Natural killer cell treated with Interleukin-12 subunit alpha and Interleukin-12 subunit beta and Interleukin-15 and Interleukin-18, amount 100 ng/mL, for 72 hours (primary cell): ENCODE measurements around the gene CCL21. TPM values are rescaled to one million over a fixed set of nuclear protein-coding genes. Genes with fewer than 3 reads are reported as not detected.
"Not testable (repeated sequence)": the region's sequence is repeated elsewhere in the genome, so short reads cannot be mapped to it uniquely, and the experiment has no call there.

ENCODE experiments used
- ATAC-seq, 2 donors: fragments of 150-1000 bp; cut with Tn5 transposase in 1 of 2; sonication (Bioruptor Pico), chemical (Tn5 transposase) in 1 of 2; 2 replicates each; pipeline ENCODE4 v1.10.0; 2021
- DNase-seq: peaks from one replicate; pipeline ENCODE4 v3.0.0; 2022; ENCODE audit warnings: low spot score
- H3K27ac Mint-ChIP-seq, 2 donors: 1 replicate in 1 of 2; 2 replicates in 1 of 2; pipeline ENCODE4 v1.8.0; 2022; ENCODE audit warnings: mixed read lengths in 2 of 2, mild to moderate bottlenecking in 1 of 2, moderate library complexity in 1 of 2
- H3K27me3 Mint-ChIP-seq, 2 donors: 1 replicate in 1 of 2; 2 replicates in 1 of 2; pipeline ENCODE4 v1.8.0; 2022; ENCODE audit warnings: mixed read lengths in 2 of 2
- H3K36me3 Mint-ChIP-seq: one replicate; pipeline ENCODE4 v1.8.0; 2022; ENCODE audit warnings: mixed read lengths
- H3K4me1 Mint-ChIP-seq, 2 donors: 1 replicate in 1 of 2; 2 replicates in 1 of 2; pipeline ENCODE4 v1.8.0; 2022; ENCODE audit warnings: low read depth in 2 of 2, mixed read lengths in 2 of 2, mild to moderate bottlenecking in 1 of 2
- H3K4me3 Mint-ChIP-seq: one replicate; pipeline ENCODE4 v1.8.0; 2022; ENCODE audit warnings: mixed read lengths
- H3K9me3 Mint-ChIP-seq: 2 replicates; pipeline ENCODE4 v1.8.0; 2022; ENCODE audit warnings: mixed read lengths
- total RNA-seq, 2 donors: library from RNA; stranded (reverse); gene quantifications; one replicate each; pipeline ENCODE4 v1.2.3, GENCODE V29; 2022

The CCL21 gene
- not detected for total RNA-seq

GRCh38 chr9:34710023-34710422 lies at the start of gene CCL21:
Gene CCL21, minus strand, starts transcription at chr9:34710136. Its CDS starts 70 bp downstream, at chr9:34710066.
- Mint-ChIP-seq H3K36me3 (no peaks in the 10 kb centered on the region), H3K4me3 (no peak within 1 kb of the TSS), H3K4me1 (no peaks in the 10 kb centered on the region), H3K27me3 (peaks cover 18 to 32% of the 10 kb centered on the region in 2 donors), H3K9me3 (no peaks in the 10 kb centered on the region), H3K27ac (no peak within 1 kb of the TSS)
- no peak for ATAC-seq
- DNase-seq: no peak

GRCh38 chr9:34759432-34760134 lies 49.6 kb upstream of the CCL21 start:
- DNase-seq (no peak), ATAC-seq (no peak)
- Mint-ChIP-seq H3K27ac (no peak overlapping the region), H3K27me3 (peaks cover 23 to 42% of the 10 kb centered on the region in 2 donors), H3K4me3 (no peak overlapping the region), H3K9me3 (no peaks in the 10 kb centered on the region), H3K36me3 (no peaks in the 10 kb centered on the region), H3K4me1 (peaks cover 0 to 2% of the 10 kb centered on the region in 2 donors)

- H3K9me3 Mint-ChIP-seq, H3K27ac Mint-ChIP-seq, H3K4me1 Mint-ChIP-seq, ATAC-seq, DNase-seq, H3K4me3 Mint-ChIP-seq, H3K36me3 Mint-ChIP-seq: not testable (repeated sequence)
- peaks cover 36 to 54% of the 10 kb centered on the region in 2 donors for H3K27me3 Mint-ChIP-seq
Observed at GRCh38 chr9:34750320-34750719, 40.4 kb upstream of the CCL21 start.

GRCh38 chr9:34746526-34746925 lies 36.6 kb upstream of the CCL21 start:
- DNase-seq: no peak
- Mint-ChIP-seq H3K36me3 (no peaks in the 10 kb centered on the region), H3K27ac (no peak overlapping the region), H3K9me3 (no peaks in the 10 kb centered on the region), H3K4me1 (no peaks in the 10 kb centered on the region), H3K27me3 (peaks cover 33 to 42% of the 10 kb centered on the region in 2 donors), H3K4me3 (no peak overlapping the region)
- ATAC-seq: no peak

GRCh38 chr9:34744295-34745221 lies 34.6 kb upstream of the CCL21 start:
- no peaks in the 10 kb centered on the region for H3K4me1 Mint-ChIP-seq
- peaks cover 23 to 24% of the 10 kb centered on the region in 2 donors for H3K27me3 Mint-ChIP-seq
- H3K27ac Mint-ChIP-seq: no peak overlapping the region
- ATAC-seq (no peak), DNase-seq (no peak)
- no peaks in the 10 kb centered on the region for H3K9me3 Mint-ChIP-seq
- H3K36me3 Mint-ChIP-seq: no peaks in the 10 kb centered on the region
- no peak overlapping the region for H3K4me3 Mint-ChIP-seq

GRCh38 chr9:34742710-34743109 lies 32.8 kb upstream of the CCL21 start:
- Mint-ChIP-seq H3K27ac (no peak overlapping the region), H3K4me1 (no peaks in the 10 kb centered on the region), H3K4me3 (no peak overlapping the region), H3K36me3 (no peaks in the 10 kb centered on the region), H3K9me3 (no peaks in the 10 kb centered on the region), H3K27me3 (peaks cover 13 to 23% of the 10 kb centered on the region in 2 donors)
- ATAC-seq (no peak), DNase-seq (no peak)

GRCh38 chr9:34741628-34742027 lies 31.7 kb upstream of the CCL21 start:
- no peak overlapping the region for H3K27ac Mint-ChIP-seq
- ATAC-seq: no peak

GRCh38 chr9:34740176-34740575 lies 30.2 kb upstream of the CCL21 start:
- not testable (repeated sequence) for H3K27ac Mint-ChIP-seq, DNase-seq, H3K36me3 Mint-ChIP-seq, H3K9me3 Mint-ChIP-seq, ATAC-seq, H3K4me3 Mint-ChIP-seq, H3K4me1 Mint-ChIP-seq
- peaks cover 13 to 22% of the 10 kb centered on the region in 2 donors for H3K27me3 Mint-ChIP-seq

More at GRCh38 chr9:34741628-34742027, 31.7 kb upstream of the CCL21 start:
- DNase-seq: no peak
- H3K9me3 Mint-ChIP-seq: no peaks in the 10 kb centered on the region
- no peaks in the 10 kb centered on the region for H3K36me3 Mint-ChIP-seq
- H3K4me1 Mint-ChIP-seq: no peaks in the 10 kb centered on the region
- H3K4me3 Mint-ChIP-seq: no peak overlapping the region
- peaks cover 14 to 21% of the 10 kb centered on the region in 2 donors for H3K27me3 Mint-ChIP-seq

- Mint-ChIP-seq H3K27ac (no peak overlapping the region), H3K4me1 (no peaks in the 10 kb centered on the region), H3K27me3 (peaks cover 5 to 15% of the 10 kb centered on the region in 2 donors), H3K9me3 (no peaks in the 10 kb centered on the region), H3K4me3 (no peak overlapping the region), H3K36me3 (no peaks in the 10 kb centered on the region)
- no peak for ATAC-seq
- DNase-seq: no peak
Observed at GRCh38 chr9:34737677-34738260, 27.8 kb upstream of the CCL21 start.

- no peak overlapping the region for H3K4me3 Mint-ChIP-seq
- H3K27me3 Mint-ChIP-seq: peaks cover 5 to 20% of the 10 kb centered on the region in 2 donors
- DNase-seq: no peak
- H3K4me1 Mint-ChIP-seq: no peaks in the 10 kb centered on the region
- no peaks in the 10 kb centered on the region for H3K9me3 Mint-ChIP-seq
- no peak overlapping the region for H3K27ac Mint-ChIP-seq
- H3K36me3 Mint-ChIP-seq: no peaks in the 10 kb centered on the region
- no peak for ATAC-seq
Observed at GRCh38 chr9:34734720-34735119, 24.8 kb upstream of the CCL21 start.

GRCh38 chr9:34732886-34733285 lies 22.9 kb upstream of the CCL21 start:
- Mint-ChIP-seq H3K9me3 (no peaks in the 10 kb centered on the region), H3K27me3 (peaks cover 3 to 18% of the 10 kb centered on the region in 2 donors), H3K4me3 (no peak overlapping the region), H3K36me3 (no peaks in the 10 kb centered on the region), H3K27ac (no peak overlapping the region), H3K4me1 (no peaks in the 10 kb centered on the region)
- no peak for DNase-seq
- ATAC-seq: no peak

- no peak overlapping the region for H3K27ac Mint-ChIP-seq
Observed at GRCh38 chr9:34732478-34732877, 22.5 kb upstream of the CCL21 start.

GRCh38 chr9:34723141-34723540 lies 13.2 kb upstream of the CCL21 start:
- no peaks in the 10 kb centered on the region for H3K9me3 Mint-ChIP-seq
- no peaks in the 10 kb centered on the region for H3K4me1 Mint-ChIP-seq
- H3K4me3 Mint-ChIP-seq: no peak overlapping the region
- H3K27me3 Mint-ChIP-seq: peaks cover 9 to 15% of the 10 kb centered on the region in 2 donors
- H3K36me3 Mint-ChIP-seq: no peaks in the 10 kb centered on the region
- DNase-seq (no peak), ATAC-seq (no peak)
- H3K27ac Mint-ChIP-seq: no peak overlapping the region

More at GRCh38 chr9:34732478-34732877, 22.5 kb upstream of the CCL21 start:
- DNase-seq: no peak
- no peaks in the 10 kb centered on the region for H3K36me3 Mint-ChIP-seq
- peaks cover 0 to 18% of the 10 kb centered on the region in 2 donors for H3K27me3 Mint-ChIP-seq
- H3K9me3 Mint-ChIP-seq: no peaks in the 10 kb centered on the region
- ATAC-seq: no peak
- no peaks in the 10 kb centered on the region for H3K4me1 Mint-ChIP-seq
- no peak overlapping the region for H3K4me3 Mint-ChIP-seq

GRCh38 chr9:34719769-34720025 lies 9.8 kb upstream of the CCL21 start:
- not testable (repeated sequence) for ATAC-seq, H3K9me3 Mint-ChIP-seq, H3K4me3 Mint-ChIP-seq, H3K4me1 Mint-ChIP-seq, H3K36me3 Mint-ChIP-seq, H3K27ac Mint-ChIP-seq, DNase-seq
- peaks cover 18 to 20% of the 10 kb centered on the region in 2 donors for H3K27me3 Mint-ChIP-seq
